Measurements from ENCODE around the gene PRC1. TPM values are rescaled to one million over a fixed set of nuclear protein-coding genes. Genes with fewer than 3 reads are reported as not detected.
"Not testable (repeated sequence)": the region's sequence is repeated elsewhere in the genome, so short reads cannot be mapped to it uniquely, and the experiment has no call there.

The PRC1 gene
- polyA plus RNA-seq, 1 donor (not counting 4 experiments of a cell fraction or from before 2014, with no cell fraction given), result 105 TPM

GRCh38 chr15:91017716-91018115 lies 23.4 kb upstream of the PRC1 start:
- DNase-seq (ENCODE audit: low read depth, low spot score) (no peak), FAIRE-seq (no peak)
- Histone ChIP-seq H3K4me1 (ENCODE audit: control insufficient read depth, extremely low read depth, insufficient read depth, low read length) (peaks cover 9% of the 10 kb centered on the region), H3K9me1 (ENCODE audit: control insufficient read depth, extremely low read depth, insufficient read depth, low read length) (no peaks in the 10 kb centered on the region), H3K36me3 (ENCODE audit: control insufficient read depth in 2 of 2, extremely low read depth in 1 of 2, insufficient read depth in 2 of 2, low read length in 2 of 2) (peaks cover 17 to 19% of the 10 kb centered on the region in 2 experiments), H3K4me3 (ENCODE audit: control insufficient read depth in 2 of 3, extremely low read depth in 1 of 3, insufficient read depth in 2 of 3, low read depth in 1 of 3, low read length in 3 of 3) (no peak overlapping the region), H3K9me3 (ENCODE audit: control insufficient read depth, low read depth, low read length) (no peaks in the 10 kb centered on the region), H4K20me1 (ENCODE audit: control insufficient read depth, extremely low read depth, insufficient read depth, low read length) (no peaks in the 10 kb centered on the region), H3K4me2 (ENCODE audit: control insufficient read depth, extremely low read depth, insufficient read depth, low read depth, low read length) (no peak overlapping the region), H3K27ac (ENCODE audit: control insufficient read depth, insufficient read depth, low read length) (no peak overlapping the region), H3K27me3 (ENCODE audit: control insufficient read depth, extremely low read depth, insufficient read depth, low read length) (no peaks in the 10 kb centered on the region), H3K9ac (ENCODE audit: control insufficient read depth, extremely low read depth, insufficient read depth, low read length) (no peak overlapping the region), H3K79me2 (ENCODE audit: control insufficient read depth, insufficient read depth, low read length) (peaks cover 45% of the 10 kb centered on the region), H2AFZ (ENCODE audit: control insufficient read depth, low read length) (no peak overlapping the region)
- dilution Hi-C loops (cut with MboI; ENCODE audit: extremely low pct_ligation_motif_present, low sequenced_read_pairs), result no loop called here
- TF ChIP-seq, protein P1, sequence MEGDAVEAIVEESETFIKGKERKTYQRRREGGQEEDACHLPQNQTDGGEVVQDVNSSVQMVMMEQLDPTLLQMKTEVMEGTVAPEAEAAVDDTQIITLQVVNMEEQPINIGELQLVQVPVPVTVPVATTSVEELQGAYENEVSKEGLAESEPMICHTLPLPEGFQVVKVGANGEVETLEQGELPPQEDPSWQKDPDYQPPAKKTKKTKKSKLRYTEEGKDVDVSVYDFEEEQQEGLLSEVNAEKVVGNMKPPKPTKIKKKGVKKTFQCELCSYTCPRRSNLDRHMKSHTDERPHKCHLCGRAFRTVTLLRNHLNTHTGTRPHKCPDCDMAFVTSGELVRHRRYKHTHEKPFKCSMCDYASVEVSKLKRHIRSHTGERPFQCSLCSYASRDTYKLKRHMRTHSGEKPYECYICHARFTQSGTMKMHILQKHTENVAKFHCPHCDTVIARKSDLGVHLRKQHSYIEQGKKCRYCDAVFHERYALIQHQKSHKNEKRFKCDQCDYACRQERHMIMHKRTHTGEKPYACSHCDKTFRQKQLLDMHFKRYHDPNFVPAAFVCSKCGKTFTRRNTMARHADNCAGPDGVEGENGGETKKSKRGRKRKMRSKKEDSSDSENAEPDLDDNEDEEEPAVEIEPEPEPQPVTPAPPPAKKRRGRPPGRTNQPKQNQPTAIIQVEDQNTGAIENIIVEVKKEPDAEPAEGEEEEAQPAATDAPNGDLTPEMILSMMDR (optimal IDR thresholded peaks at IDR 0.05 in 1 of 3, IDR thresholded peaks at IDR 0.05 in 1 of 3, conservative IDR thresholded peaks at IDR 0.05 in 1 of 3; ENCODE audit: extremely low read depth in 1 of 3, insufficient read depth in 2 of 3, low read length in 3 of 3), result no peak
- no peak for TF ChIP-seq EZH2 (IDR thresholded peaks at IDR 0.05; ENCODE audit: low read length)

DNA sequence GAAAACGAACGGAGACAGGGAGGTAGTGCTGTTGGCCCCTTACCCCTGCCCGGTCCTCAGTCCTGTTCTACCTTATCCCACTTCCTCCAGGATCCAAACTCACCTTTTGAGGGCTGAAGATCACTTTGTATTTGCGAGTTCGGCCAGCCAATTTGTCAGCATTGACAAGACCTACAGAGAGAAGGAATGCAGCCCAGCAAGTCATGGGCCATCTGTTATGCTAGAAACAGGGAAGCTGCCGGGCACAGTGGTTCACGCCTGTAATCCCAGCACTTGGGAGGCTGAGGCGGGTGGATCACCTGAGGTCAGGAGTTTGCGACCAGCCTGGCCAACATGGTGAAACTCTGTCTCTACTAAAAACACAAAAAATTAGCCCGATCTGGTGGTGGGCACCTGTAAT lies 19.4 kb upstream of the PRC1 start:
- H4K20me1 ChIP-seq (ENCODE audit: control insufficient read depth, extremely low read depth, insufficient read depth, low read length); H2AFZ ChIP-seq (ENCODE audit: control insufficient read depth, low read length); H3K9me3 ChIP-seq (ENCODE audit: control insufficient read depth, low read depth, low read length); H3K27me3 ChIP-seq (ENCODE audit: control insufficient read depth, extremely low read depth, insufficient read depth, low read length); H3K27ac ChIP-seq (ENCODE audit: control insufficient read depth, insufficient read depth, low read length); H3K9me1 ChIP-seq (ENCODE audit: control insufficient read depth, extremely low read depth, insufficient read depth, low read length); FAIRE-seq; H3K4me2 ChIP-seq (ENCODE audit: control insufficient read depth, extremely low read depth, insufficient read depth, low read depth, low read length); H3K4me1 ChIP-seq (ENCODE audit: control insufficient read depth, extremely low read depth, insufficient read depth, low read length); DNase-seq (ENCODE audit: low read depth, low spot score); dilution Hi-C loops (cut with MboI; ENCODE audit: extremely low pct_ligation_motif_present, low sequenced_read_pairs); H3K4me3 ChIP-seq (ENCODE audit: control insufficient read depth in 2 of 3, extremely low read depth in 1 of 3, insufficient read depth in 2 of 3, low read depth in 1 of 3, low read length in 3 of 3); H3K9ac ChIP-seq (ENCODE audit: control insufficient read depth, extremely low read depth, insufficient read depth, low read length): not testable (repeated sequence)
- Histone ChIP-seq H3K79me2 (ENCODE audit: control insufficient read depth, insufficient read depth, low read length) (peaks cover 21% of the 10 kb centered on the region), H3K36me3 (ENCODE audit: control insufficient read depth in 2 of 2, extremely low read depth in 1 of 2, insufficient read depth in 2 of 2, low read length in 2 of 2) (peaks cover 17 to 30% of the 10 kb centered on the region in 2 experiments)

DNA sequence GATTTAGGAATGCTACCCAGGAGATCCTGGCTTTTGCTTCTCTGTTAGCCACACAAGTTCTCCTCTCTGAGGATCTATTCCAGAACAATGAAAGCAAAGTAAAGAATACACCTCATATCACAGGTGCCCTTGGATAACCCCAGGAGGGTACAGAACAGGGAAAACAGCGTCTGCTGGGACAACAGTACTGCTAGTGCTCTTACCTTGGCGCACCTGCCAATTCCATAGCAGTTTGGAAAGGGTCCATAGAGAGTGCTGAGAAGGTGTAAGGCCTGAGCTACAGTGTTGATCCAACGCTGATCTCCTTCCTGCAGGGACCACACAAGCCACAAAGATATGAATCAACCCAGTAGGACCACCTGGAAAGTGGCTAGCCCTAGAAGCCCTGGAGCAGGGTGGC lies 12.9 kb upstream of the PRC1 start:
- no peak overlapping the region for H3K4me3 ChIP-seq (ENCODE audit: control insufficient read depth in 2 of 3, extremely low read depth in 1 of 3, insufficient read depth in 2 of 3, low read depth in 1 of 3, low read length in 3 of 3)
- H3K9me3 ChIP-seq (ENCODE audit: control insufficient read depth, low read depth, low read length), result no peaks in the 10 kb centered on the region
- no peaks in the 10 kb centered on the region for H3K9me1 ChIP-seq (ENCODE audit: control insufficient read depth, extremely low read depth, insufficient read depth, low read length)
- H3K27me3 ChIP-seq (ENCODE audit: control insufficient read depth, extremely low read depth, insufficient read depth, low read length), result no peaks in the 10 kb centered on the region
- H4K20me1 ChIP-seq (ENCODE audit: control insufficient read depth, extremely low read depth, insufficient read depth, low read length), result no peaks in the 10 kb centered on the region
- dilution Hi-C loops (cut with MboI; ENCODE audit: extremely low pct_ligation_motif_present, low sequenced_read_pairs), result no loop called here
- no peak overlapping the region for H3K27ac ChIP-seq (ENCODE audit: control insufficient read depth, insufficient read depth, low read length)
- H3K4me2 ChIP-seq (ENCODE audit: control insufficient read depth, extremely low read depth, insufficient read depth, low read depth, low read length), result no peak overlapping the region
- no peaks in the 10 kb centered on the region for H3K4me1 ChIP-seq (ENCODE audit: control insufficient read depth, extremely low read depth, insufficient read depth, low read length)
- FAIRE-seq (no peak), DNase-seq (ENCODE audit: low read depth, low spot score) (no peak)
- TF ChIP-seq, protein P1 (optimal IDR thresholded peaks at IDR 0.05 in 1 of 3, IDR thresholded peaks at IDR 0.05 in 1 of 3, conservative IDR thresholded peaks at IDR 0.05 in 1 of 3; ENCODE audit: extremely low read depth in 1 of 3, insufficient read depth in 2 of 3, low read length in 3 of 3), result no peak
- no peak for TF ChIP-seq EZH2 (IDR thresholded peaks at IDR 0.05; ENCODE audit: low read length)
- H3K79me2 ChIP-seq (ENCODE audit: control insufficient read depth, insufficient read depth, low read length), result no peaks in the 10 kb centered on the region
- H2AFZ ChIP-seq (ENCODE audit: control insufficient read depth, low read length), result no peak overlapping the region
- no peak overlapping the region for H3K9ac ChIP-seq (ENCODE audit: control insufficient read depth, extremely low read depth, insufficient read depth, low read length)
- H3K36me3 ChIP-seq (ENCODE audit: control insufficient read depth in 2 of 2, extremely low read depth in 1 of 2, insufficient read depth in 2 of 2, low read length in 2 of 2), result peaks cover 35 to 44% of the 10 kb centered on the region in 2 experiments
